ENCODE data around the gene ARHGEF39.

Gene ARHGEF39

DNA sequence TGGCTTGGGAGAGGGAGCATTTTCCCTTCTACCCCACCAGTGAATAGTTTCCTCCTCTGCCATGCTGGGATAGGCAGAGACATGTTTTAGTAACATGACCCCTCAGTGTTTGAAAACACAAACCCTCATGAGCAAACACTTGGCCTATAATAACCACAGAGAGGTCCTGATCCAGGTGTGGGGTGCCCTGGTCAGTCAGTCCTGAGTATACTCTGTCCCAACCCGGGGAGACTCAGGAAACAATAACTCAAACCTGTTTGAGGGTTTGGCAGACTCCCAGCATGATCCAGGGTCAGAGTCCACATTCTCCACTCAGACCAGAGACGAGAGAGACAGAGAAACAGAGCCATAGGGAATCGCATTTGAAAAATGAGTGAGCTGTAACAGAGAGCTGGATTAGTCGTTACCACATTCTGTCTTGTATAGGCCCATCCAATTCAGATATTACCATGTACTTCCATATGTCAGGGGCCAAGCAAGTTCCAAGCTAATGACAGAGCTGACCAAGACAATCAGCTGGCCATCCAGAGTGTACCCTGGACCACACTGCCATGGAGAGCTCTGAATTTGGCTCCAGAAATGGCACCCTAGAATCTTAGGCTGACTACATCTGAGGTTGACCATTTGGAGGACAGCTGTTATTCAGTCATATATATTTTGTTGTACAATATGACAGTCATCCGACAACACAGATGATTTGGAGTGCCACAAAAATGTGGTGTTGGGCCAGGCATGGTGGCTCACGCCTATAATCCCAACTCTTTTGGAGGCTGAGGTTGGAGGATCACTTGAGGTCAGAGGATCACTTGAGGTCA lies 4.5 kb upstream of the ARHGEF39 start:
- H3K4me3 ChIP-seq (ENCODE audit: low read depth, low read length): no peak overlapping the region
- TF ChIP-seq, protein P1, sequence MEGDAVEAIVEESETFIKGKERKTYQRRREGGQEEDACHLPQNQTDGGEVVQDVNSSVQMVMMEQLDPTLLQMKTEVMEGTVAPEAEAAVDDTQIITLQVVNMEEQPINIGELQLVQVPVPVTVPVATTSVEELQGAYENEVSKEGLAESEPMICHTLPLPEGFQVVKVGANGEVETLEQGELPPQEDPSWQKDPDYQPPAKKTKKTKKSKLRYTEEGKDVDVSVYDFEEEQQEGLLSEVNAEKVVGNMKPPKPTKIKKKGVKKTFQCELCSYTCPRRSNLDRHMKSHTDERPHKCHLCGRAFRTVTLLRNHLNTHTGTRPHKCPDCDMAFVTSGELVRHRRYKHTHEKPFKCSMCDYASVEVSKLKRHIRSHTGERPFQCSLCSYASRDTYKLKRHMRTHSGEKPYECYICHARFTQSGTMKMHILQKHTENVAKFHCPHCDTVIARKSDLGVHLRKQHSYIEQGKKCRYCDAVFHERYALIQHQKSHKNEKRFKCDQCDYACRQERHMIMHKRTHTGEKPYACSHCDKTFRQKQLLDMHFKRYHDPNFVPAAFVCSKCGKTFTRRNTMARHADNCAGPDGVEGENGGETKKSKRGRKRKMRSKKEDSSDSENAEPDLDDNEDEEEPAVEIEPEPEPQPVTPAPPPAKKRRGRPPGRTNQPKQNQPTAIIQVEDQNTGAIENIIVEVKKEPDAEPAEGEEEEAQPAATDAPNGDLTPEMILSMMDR (IDR thresholded peaks at IDR 0.05; ENCODE audit: insufficient read depth, low read length, missing control alignments): no peak
- no peak for DNase-seq (ENCODE audit: low read depth, low spot score)
- CTCF ChIA-PET: interaction anchor here (0.7 to 5.4 kb wide), 6 partner anchors 8 to 52 kb away, joined by 3 to 41 read pairs (median 3); no protein-coding TSS in a partner anchor
- POLR2A ChIA-PET: interaction anchor here (0.6 to 1.9 kb wide), 4 partner anchors 11 to 22 kb away, joined by 3 to 11 read pairs (median 3); partner anchors contain the start of gene TPM2

DNA sequence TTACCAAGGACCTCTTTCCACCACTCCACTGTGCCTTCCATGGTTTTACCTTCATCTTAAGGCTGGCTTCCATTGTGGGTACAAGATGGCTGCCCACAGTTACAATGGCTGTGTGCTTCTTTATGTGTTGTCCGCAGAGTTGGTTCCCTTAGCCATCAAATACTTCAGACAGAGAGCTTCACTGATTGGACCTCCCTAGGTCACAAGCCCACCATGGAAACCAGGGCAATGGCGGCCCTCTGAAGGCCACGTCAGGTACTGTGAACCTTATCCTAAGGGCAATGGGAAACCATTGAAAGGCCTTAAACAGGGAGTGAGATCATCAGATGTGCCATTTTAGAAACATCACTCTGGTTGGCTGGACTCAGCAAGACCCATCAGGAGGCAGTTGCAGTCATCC lies 2.9 kb upstream of the ARHGEF39 start:
- TF ChIP-seq, protein P1 (IDR thresholded peaks at IDR 0.05; ENCODE audit: insufficient read depth, low read length, missing control alignments): no peak
- no peak overlapping the region for H3K4me3 ChIP-seq (ENCODE audit: low read depth, low read length)
- CTCF ChIA-PET: interaction anchor here (0.8 to 1.0 kb wide), 2 partner anchors 9 kb away, joined by 3 read pairs; no protein-coding TSS in a partner anchor
- no peak for DNase-seq (ENCODE audit: low read depth, low spot score)
- POLR2A ChIA-PET: no interaction called here

DNA sequence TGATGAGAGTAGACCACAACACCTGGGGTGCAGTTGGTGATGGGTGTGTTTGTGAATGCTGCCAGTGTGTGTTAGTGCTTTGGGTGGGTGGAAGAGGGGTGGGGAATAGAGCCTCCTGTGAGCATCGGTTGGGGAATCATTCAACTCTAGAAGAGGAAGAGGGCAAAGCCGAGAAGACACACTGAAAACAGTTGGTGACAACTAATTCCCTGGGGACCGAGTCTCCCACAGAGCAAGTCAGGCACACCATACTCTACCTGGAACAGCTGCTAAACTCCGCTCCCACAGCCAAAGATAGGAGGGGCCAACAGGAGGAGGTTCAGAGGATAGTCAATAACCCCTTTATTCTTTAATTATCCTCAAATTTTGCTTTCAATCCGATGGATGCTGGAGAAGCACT lies 1.6 kb upstream of the ARHGEF39 start:
- ChIA-PET CTCF (interaction anchor here (1.1 to 11.9 kb wide), 7 partner anchors 9 to 63 kb away, joined by 3 to 148 read pairs (median 7); partner anchors contain the start of genes CA9, CCDC107, CREB3 and RMRP), POLR2A (no interaction called here)
- no peak overlapping the region for H3K4me3 ChIP-seq (ENCODE audit: low read depth, low read length)
- DNase-seq (ENCODE audit: low read depth, low spot score): no peak
- TF ChIP-seq, protein P1 (IDR thresholded peaks at IDR 0.05; ENCODE audit: insufficient read depth, low read length, missing control alignments): no peak

DNA sequence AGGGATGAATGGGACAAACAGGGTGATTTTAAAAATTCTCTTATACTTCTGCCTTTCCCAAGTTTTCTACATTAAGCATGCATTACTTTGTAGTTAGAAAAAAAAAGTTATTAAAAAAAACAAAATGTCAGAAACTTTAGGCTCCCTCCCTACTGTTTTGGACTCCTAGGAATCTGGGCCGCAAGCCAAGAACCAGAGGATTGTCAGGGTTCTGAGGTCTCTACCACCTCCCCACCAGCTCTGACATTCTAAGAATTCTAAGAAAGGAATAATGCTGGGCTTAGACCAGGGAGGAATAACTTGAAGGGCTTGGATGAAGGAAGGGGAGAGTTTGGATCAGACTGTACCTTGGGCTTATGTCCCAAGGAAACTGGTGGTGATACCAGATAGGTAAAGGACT lies 1.1 kb upstream of the ARHGEF39 start:
- CTCF ChIA-PET: interaction anchor here (0.7 to 11.9 kb wide), 10 partner anchors 8 to 63 kb away, joined by 3 to 148 read pairs (median 6); partner anchors contain the start of genes CA9, CCDC107, CREB3 and RMRP

DNA sequence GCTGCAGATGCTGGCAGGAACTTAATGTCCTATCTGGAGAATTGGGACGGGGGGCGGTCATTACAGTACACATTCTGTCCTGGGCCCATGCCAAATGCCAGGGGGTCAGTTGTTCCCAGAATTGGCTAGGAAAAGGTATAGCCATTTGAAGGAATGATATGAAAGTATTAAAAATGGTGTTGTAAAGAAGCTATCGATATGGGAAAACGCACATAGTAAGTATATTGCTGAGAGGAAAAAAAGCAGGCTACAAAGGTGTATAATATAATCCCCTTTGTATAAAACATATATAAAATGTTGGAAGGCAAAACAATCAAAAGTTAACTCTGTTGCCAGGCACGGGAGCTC lies 450 bp upstream of the ARHGEF39 start:
- TF ChIP-seq, protein P1 (IDR thresholded peaks at IDR 0.05; ENCODE audit: insufficient read depth, low read length, missing control alignments): no peak
- POLR2A ChIA-PET: interaction anchor here (0.9 to 3.2 kb wide), 6 partner anchors 13 to 63 kb away, joined by 3 to 23 read pairs (median 8); partner anchors contain the start of gene TPM2
- peak overlapping the region; percentile 71 for H3K4me3 ChIP-seq (ENCODE audit: low read depth, low read length)
- CTCF ChIA-PET: interaction anchor here (0.7 to 11.9 kb wide), 10 partner anchors 7 to 69 kb away, joined by 3 to 148 read pairs (median 6); partner anchors contain the start of genes CA9, CCDC107, CREB3 and RMRP
- no peak for DNase-seq (ENCODE audit: low read depth, low spot score)

More for the DNA sequence above, 1.1 kb upstream of the ARHGEF39 start:
- TF ChIP-seq, protein P1 (IDR thresholded peaks at IDR 0.05; ENCODE audit: insufficient read depth, low read length, missing control alignments): no peak
- DNase-seq (ENCODE audit: low read depth, low spot score): no peak
- POLR2A ChIA-PET: interaction anchor here (1.4 to 3.2 kb wide), 5 partner anchors 12 to 62 kb away, joined by 4 to 23 read pairs (median 9); partner anchors contain the start of gene TPM2
- H3K4me3 ChIP-seq (ENCODE audit: low read depth, low read length): no peak overlapping the region

DNA sequence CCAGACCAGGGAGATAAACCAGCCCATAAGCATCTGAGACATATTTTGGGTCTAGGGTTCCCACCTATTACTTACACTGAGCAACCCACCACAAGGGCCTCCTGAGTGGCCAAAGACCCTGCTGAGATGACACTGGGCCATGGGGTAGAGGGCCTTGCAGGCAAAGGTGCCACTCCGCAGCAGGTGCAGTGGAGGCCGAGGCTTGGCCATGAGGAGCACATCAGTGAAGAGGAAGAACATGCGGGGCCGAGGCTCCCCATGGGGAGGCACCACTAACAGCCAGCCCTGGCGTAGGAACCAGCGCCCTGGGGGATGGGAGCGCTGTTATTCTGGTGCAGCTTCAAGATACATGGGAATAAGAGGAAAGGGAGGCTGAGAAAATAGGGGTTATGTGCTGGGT lies 2.6 kb downstream of the ARHGEF39 start:
- DNase-seq (ENCODE audit: low read depth, low spot score): no peak
- TF ChIP-seq, protein P1 (IDR thresholded peaks at IDR 0.05; ENCODE audit: insufficient read depth, low read length, missing control alignments): no peak
- ChIA-PET POLR2A (interaction anchor here (1.6 to 2.5 kb wide), 2 partner anchors 27 to 32 kb away, joined by 6 to 17 read pairs; partner anchors contain the start of gene TPM2), CTCF (interaction anchor here (1.5 to 11.9 kb wide), 12 partner anchors 9 to 150 kb away, joined by 4 to 148 read pairs (median 15); partner anchors contain the start of genes CA9, CREB3, SPAG8 and TLN1)
- H3K4me3 ChIP-seq (ENCODE audit: low read depth, low read length): no peak overlapping the region

All from AG04449 (cell line).